Activated T-cell treated with anti-CD3 and anti-CD28 coated beads, Interleukin-2, amount 50 U/mL, for 24 hours (primary cell): Measurements from ENCODE around the gene KPNA3.
"Not testable (repeated sequence)": the region's sequence is repeated elsewhere in the genome, so short reads cannot be mapped to it uniquely, and the experiment has no call there.

Experiments used
- DNase-seq: peaks from one replicate; pipeline ENCODE4 v3.0.0-alpha.2; 2020
- H3K27ac Mint-ChIP-seq: 2 replicates; pipeline ENCODE4 v1.8.0; 2020; ENCODE audit warnings: mild to moderate bottlenecking, mixed read lengths
- H3K27me3 Mint-ChIP-seq: 2 replicates; pipeline ENCODE4 v1.8.0; 2020; ENCODE audit warnings: mixed read lengths
- H3K36me3 Mint-ChIP-seq: 2 replicates; pipeline ENCODE4 v1.8.0; 2020; ENCODE audit warnings: low read depth, mixed read lengths
- H3K4me1 Mint-ChIP-seq: 2 replicates; pipeline ENCODE4 v1.8.0; 2020; ENCODE audit warnings: low read depth, mixed read lengths
- H3K4me3 Mint-ChIP-seq: 2 replicates; pipeline ENCODE4 v1.8.0; 2020; ENCODE audit warnings: mild to moderate bottlenecking, moderate library complexity, mixed read lengths
- H3K9me3 Mint-ChIP-seq: 2 replicates; pipeline ENCODE4 v1.8.0; 2020; ENCODE audit warnings: mixed read lengths

KPNA3 gene

DNA sequence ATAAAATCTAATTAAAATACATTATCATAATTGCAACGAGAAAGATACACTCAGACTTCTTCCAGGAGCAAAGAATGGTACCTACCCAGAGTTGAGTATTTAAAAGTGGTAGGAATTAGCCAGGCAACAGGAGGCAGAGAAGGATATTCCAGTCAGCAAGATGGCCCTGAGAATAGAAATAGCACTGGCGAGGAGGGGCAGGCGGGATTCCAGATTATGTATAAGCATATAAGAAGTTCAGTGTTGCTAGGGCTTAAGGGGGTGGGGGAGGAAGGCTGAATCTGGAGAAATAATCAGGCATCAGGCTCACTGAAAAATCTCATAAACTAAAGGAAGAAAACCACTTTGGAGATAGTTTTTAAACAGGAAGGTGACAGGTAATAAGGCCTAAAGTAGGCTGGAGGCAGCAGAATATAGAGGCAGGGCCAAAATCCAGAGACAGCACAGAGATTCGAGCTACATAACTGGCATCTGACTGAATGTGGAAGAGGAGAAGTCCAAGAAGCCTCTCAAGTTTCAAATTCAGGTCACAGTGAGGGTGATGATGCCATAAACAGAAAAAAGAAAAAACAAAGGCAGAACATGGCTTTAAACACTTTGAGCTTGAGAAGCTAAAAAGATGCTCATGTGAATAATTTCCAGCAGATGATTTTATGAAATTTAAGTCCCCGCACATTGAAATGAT is 7.5 kb downstream of the KPNA3 start:
- no peak for DNase-seq
- H3K27ac Mint-ChIP-seq, result no peak overlapping the region
- no peaks in the 10 kb centered on the region for H3K9me3 Mint-ChIP-seq
- H3K4me3 Mint-ChIP-seq, result no peak overlapping the region
- peaks cover 58% of the 10 kb centered on the region for H3K4me1 Mint-ChIP-seq
- H3K36me3 Mint-ChIP-seq, result peaks cover 41% of the 10 kb centered on the region
- H3K27me3 Mint-ChIP-seq, result no peaks in the 10 kb centered on the region

DNA sequence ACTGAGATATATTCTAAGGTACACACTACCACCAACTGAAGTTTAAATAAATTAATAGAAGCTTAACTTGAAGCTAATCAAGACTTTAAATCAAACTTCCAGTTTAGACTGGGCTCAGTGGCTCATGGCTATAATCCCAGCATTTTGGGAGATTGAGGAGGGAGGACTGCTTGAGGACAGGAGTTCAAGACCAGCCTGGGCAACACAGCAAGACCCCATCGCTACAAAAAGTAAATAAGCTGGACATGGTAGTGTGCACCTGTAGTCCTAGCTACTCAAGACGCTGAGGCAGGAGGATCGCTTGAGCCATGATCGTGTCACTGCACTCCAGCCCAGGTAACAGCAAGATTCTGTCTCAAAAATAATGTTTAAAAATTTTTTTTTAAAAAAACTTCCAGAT is 8.6 kb downstream of the KPNA3 start:
- peaks cover 30% of the 10 kb centered on the region for H3K36me3 Mint-ChIP-seq
- H3K27me3 Mint-ChIP-seq, result no peaks in the 10 kb centered on the region
- peaks cover 58% of the 10 kb centered on the region for H3K4me1 Mint-ChIP-seq
- H3K4me3 Mint-ChIP-seq, result no peak overlapping the region
- no peak for DNase-seq
- H3K9me3 Mint-ChIP-seq, result no peaks in the 10 kb centered on the region
- no peak overlapping the region for H3K27ac Mint-ChIP-seq

DNA sequence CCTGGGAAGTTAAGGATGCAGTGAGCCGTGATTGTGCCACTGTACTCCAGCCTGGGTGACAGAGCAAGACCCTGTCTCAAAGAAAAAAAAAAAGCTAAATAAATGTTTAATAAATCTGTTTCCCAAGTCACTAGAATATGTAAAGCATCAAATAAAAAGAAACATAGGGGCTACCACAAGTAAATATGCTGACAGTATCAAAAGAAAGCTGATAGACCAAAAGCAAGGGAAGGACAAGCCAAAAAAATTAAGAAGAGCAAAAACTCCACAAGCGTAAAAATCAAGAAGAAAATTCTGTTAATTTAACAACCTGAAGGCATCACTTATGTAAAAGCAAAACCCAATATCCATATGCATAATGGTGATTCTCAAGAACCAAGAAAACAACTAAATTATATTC is 9.7 kb downstream of the KPNA3 start:
- H3K4me1 Mint-ChIP-seq, result peaks cover 66% of the 10 kb centered on the region
- no peak for DNase-seq
- H3K27ac Mint-ChIP-seq, result no peak overlapping the region
- H3K27me3 Mint-ChIP-seq, result no peaks in the 10 kb centered on the region
- no peak overlapping the region for H3K4me3 Mint-ChIP-seq
- peaks cover 24% of the 10 kb centered on the region for H3K36me3 Mint-ChIP-seq
- H3K9me3 Mint-ChIP-seq, result no peaks in the 10 kb centered on the region

DNA sequence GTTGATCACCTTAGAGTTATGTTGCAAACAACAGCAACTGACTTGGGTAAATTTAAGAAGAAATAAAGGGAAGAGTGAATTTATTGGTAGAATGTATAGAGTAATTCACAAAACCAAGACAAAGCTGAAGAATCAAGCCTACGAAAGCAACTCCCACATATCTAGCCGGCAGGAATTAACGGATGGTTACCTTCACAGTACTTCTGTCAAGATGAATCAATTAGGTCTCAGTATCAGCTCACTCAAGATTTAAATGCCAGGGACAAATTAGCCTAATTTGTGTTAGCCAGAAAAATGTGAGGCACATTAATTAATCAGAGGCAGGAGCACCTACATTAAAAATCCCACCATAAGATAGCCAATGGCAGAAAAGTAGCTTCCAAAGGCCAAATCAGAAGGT is 10.7 kb downstream of the KPNA3 start:
- no peak overlapping the region for H3K27ac Mint-ChIP-seq
- DNase-seq, result no peak
- no peaks in the 10 kb centered on the region for H3K9me3 Mint-ChIP-seq
- H3K27me3 Mint-ChIP-seq, result no peaks in the 10 kb centered on the region
- peaks cover 19% of the 10 kb centered on the region for H3K36me3 Mint-ChIP-seq
- H3K4me1 Mint-ChIP-seq, result peaks cover 66% of the 10 kb centered on the region
- no peak overlapping the region for H3K4me3 Mint-ChIP-seq

DNA sequence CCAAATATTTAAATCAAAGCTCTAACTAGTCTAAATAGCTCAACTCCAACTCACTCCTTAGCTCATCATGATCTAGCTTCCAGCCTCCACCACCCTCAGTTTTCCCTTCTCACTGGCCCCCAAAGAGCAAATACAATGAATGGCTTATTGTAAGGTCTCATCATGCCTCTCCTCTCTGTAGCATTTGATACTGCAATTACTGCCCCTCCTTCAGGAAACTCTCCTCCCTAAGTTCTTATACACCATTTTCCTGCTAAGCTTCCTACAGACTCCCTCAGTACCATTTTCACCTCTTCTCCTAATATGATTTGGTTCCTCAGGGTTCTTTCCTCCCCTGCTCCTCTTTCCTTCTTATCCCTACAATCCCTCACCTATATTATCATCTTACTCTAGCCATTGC is 12.8 kb downstream of the KPNA3 start:
- Mint-ChIP-seq H3K27me3 (no peaks in the 10 kb centered on the region), H3K27ac (no peak overlapping the region), H3K4me3 (no peak overlapping the region), H3K9me3 (no peaks in the 10 kb centered on the region), H3K4me1 (peaks cover 60% of the 10 kb centered on the region), H3K36me3 (peaks cover 10% of the 10 kb centered on the region)
- DNase-seq, result no peak

DNA sequence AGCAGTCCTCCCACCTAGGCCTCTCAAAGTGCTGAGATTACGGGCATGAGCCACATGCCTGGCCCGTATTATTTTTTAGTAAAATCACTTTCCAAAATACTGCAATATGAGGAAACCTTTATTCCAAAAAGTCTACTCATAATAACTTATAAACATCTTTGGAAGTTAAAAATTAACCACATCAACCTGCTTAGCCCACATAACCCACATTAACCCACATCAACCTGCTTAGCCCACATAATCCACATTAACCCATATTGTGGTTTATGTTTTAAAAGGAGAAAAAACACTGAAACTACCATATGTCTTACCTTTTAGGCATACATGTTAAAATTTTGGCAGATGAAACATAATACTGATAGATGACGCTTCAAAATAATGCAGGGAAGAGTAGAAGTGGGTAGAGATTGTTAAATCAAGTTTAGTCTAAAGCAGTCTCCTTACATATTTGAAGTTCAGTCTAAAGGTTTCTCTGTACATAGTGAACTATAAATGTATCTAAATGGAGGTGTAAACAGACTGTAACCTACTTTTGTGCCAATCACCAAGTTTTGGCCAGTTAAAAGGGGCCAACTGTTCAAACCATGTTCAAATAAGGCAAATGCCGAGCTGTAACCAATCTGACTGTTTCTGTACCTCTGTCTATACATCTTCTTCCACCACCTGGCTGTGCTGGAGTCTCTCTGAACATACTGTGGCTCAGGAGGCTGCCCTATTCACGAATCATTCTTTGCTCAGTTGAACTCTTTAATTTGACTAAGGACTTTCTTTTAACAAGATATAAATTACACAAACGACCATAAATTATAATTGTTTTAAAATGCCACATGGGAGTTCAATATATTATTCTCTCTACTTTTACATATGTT is 14.5 kb downstream of the KPNA3 start:
- Mint-ChIP-seq H3K9me3 (no peaks in the 10 kb centered on the region), H3K36me3 (peaks cover 6% of the 10 kb centered on the region), H3K27ac (no peak overlapping the region), H3K27me3 (no peaks in the 10 kb centered on the region), H3K4me1 (peaks cover 55% of the 10 kb centered on the region), H3K4me3 (no peak overlapping the region)
- no peak for DNase-seq

DNA sequence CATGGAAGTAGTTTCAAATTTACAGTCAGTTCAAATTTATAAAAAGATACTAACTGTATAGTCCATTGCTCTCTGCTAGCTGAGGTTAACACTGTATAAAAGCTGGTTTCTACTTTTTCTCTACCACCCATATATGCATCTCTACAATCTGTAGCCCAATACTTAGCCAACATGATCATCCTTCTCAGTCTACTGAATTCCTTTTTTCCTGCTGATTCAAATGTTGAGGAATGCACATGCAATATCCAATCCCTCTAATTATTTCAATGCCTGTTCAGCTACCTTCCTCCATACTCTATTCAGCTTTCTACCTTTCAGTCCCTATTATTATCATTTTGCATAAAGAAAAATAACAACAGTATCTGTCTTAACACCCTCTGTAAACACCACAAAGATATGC is 15.6 kb downstream of the KPNA3 start:
- H3K4me3 Mint-ChIP-seq, result no peak overlapping the region
- no peaks in the 10 kb centered on the region for H3K9me3 Mint-ChIP-seq
- DNase-seq, result no peak
- peaks cover 55% of the 10 kb centered on the region for H3K4me1 Mint-ChIP-seq
- H3K27ac Mint-ChIP-seq, result no peak overlapping the region
- H3K27me3 Mint-ChIP-seq, result no peaks in the 10 kb centered on the region
- peaks cover 9% of the 10 kb centered on the region for H3K36me3 Mint-ChIP-seq

DNA sequence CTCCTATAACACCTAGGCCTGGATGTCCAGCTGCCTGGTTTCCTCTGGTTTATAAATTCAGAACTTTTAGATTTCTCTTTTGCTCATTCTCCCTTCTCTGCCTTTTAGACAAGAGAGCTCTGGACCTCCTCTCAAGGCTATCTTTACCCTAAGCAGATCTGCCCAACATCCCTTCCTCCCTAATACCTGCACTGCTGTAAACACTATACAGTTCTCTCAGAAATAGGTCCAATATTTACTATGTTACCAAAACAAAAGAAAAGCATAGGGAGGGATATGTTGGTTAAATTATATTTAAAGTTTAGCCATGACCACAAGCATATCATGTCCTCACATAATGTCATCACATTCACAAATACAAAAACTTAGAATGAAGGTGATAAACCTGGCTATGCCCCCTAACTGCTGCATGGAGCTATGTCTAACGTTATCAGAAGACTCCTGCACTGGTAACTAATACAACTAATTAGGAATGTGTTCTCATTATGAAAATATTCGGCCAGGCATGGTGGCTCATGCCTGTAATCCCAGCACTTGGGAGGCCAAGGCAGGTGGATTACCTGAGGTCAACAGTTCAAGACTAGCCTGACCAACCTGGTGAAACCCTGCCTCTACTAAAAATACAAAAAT is 18.0 kb downstream of the KPNA3 start:
- Mint-ChIP-seq H3K36me3 (peaks cover 22% of the 10 kb centered on the region), H3K27me3 (no peaks in the 10 kb centered on the region), H3K9me3 (no peaks in the 10 kb centered on the region), H3K4me3 (no peak overlapping the region), H3K4me1 (peaks cover 52% of the 10 kb centered on the region), H3K27ac (no peak overlapping the region)
- no peak for DNase-seq

DNA sequence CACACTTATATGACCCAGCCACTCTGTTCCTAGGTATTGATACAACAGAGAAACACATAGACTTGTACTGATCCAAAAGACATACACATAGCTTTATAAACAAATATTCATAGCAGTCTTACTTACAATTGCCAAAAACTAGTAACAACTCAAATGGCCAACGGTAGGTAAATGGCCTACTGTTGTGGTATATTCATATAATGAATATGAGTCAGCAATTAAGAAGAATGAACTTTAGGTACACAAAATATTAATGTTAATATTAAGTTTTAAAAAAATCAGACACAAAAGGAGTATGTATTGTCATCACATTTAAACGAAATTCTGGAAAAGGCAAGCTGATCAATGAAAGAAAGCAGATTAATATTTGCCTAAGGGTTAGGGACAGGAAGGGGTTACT is 19.7 kb downstream of the KPNA3 start:
- no peak for DNase-seq

DNA sequence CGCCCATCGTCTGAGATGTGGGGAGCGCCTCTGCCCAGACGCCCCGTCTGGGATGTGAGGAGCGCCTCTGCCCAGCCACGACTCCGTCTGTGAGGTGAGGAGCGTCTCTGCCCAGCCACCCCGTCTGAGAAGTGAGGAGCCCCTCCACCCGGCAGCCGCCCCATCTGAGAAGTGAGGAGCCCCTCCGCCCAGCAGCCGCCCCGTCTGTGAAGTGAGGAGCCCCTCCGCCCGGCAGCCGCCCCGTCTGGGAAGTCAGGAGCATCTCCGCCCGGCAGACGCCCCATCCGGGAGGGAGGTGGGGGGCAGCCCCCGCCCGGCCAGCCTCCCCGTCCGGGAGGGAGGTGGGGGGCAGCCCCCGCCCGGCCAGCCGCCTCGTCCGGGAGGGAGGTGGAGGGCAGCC is 30.7 kb downstream of the KPNA3 start:
- H3K27me3 Mint-ChIP-seq, H3K27ac Mint-ChIP-seq, DNase-seq, H3K4me3 Mint-ChIP-seq, H3K9me3 Mint-ChIP-seq: not testable (repeated sequence)
- Mint-ChIP-seq H3K36me3 (peaks cover 47% of the 10 kb centered on the region), H3K4me1 (peaks cover 45% of the 10 kb centered on the region)

More for the DNA sequence above, 19.7 kb downstream of the KPNA3 start:
- Mint-ChIP-seq H3K4me3 (no peak overlapping the region), H3K36me3 (peaks cover 24% of the 10 kb centered on the region), H3K4me1 (peaks cover 49% of the 10 kb centered on the region), H3K9me3 (no peaks in the 10 kb centered on the region), H3K27ac (no peak overlapping the region), H3K27me3 (no peaks in the 10 kb centered on the region)

DNA sequence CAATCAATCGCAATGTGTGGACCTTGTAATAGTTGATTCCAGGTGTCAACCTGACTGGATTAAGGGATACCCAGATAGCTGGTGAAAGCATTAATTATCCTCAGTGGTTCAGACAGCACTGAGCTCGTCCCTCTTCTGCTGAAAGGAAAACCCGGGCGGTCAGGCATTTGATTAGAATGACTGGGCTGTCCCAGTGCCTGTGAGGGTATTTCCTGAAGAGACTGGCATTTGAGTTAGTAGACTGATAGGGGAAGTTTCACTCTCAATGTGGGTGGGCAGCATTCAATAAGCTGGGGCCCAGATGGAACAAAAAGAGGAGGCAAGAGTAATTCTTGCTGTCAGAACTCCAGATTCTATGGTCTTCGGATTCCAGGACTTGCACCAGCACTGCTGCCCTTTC is 31.9 kb downstream of the KPNA3 start:
- H3K36me3 Mint-ChIP-seq, result peaks cover 49% of the 10 kb centered on the region
- H3K27me3 Mint-ChIP-seq, result no peaks in the 10 kb centered on the region
- H3K27ac Mint-ChIP-seq, result no peak overlapping the region
- no peaks in the 10 kb centered on the region for H3K9me3 Mint-ChIP-seq
- H3K4me1 Mint-ChIP-seq, result peaks cover 52% of the 10 kb centered on the region
- no peak for DNase-seq
- no peak overlapping the region for H3K4me3 Mint-ChIP-seq

DNA sequence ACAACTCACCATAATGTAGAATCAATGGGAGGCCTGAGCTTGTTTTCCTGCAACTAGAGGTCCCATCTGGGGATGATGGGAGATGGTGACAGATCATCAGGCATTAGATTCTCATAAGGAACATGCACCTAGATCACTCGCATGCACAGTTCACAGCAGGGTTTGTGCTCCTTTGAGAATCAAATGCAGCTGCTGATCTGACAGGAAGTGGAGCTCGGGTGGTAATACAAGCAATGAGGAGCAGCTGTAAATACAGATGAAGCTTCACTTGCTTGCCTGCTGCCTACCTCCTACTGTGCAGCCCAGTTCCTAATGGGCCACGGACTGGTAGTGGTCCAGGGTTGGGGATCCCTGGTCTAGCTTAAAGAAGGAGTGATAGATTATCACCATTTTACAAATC is 33.0 kb downstream of the KPNA3 start:
- Mint-ChIP-seq H3K4me3 (no peak overlapping the region), H3K36me3 (peaks cover 47% of the 10 kb centered on the region), H3K9me3 (no peaks in the 10 kb centered on the region), H3K27me3 (no peaks in the 10 kb centered on the region), H3K27ac (no peak overlapping the region), H3K4me1 (peaks cover 55% of the 10 kb centered on the region)
- DNase-seq, result no peak

DNA sequence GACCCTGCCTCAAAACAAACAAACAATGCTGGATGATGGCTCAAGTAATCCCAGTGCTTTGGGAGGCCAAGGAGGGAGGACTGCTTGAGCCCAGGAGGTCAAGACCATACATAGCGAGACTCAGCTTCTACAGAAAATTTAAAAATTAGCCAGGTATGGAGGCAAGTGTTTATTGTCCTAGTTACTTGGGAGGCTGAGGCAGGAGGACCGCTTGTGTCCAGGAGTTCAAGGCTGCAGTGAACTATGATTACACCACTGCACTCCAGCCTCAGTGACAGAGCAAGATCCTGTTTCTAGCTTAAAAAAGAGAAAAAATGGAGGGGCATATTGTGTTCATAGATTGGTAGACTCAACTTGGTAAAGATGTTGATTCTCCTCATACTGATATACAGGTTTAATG is 36.2 kb downstream of the KPNA3 start:
- Mint-ChIP-seq H3K9me3 (no peaks in the 10 kb centered on the region), H3K36me3 (peaks cover 35% of the 10 kb centered on the region), H3K27me3 (no peaks in the 10 kb centered on the region), H3K27ac (no peak overlapping the region), H3K4me3 (no peak overlapping the region), H3K4me1 (peaks cover 74% of the 10 kb centered on the region)
- DNase-seq, result no peak

DNA sequence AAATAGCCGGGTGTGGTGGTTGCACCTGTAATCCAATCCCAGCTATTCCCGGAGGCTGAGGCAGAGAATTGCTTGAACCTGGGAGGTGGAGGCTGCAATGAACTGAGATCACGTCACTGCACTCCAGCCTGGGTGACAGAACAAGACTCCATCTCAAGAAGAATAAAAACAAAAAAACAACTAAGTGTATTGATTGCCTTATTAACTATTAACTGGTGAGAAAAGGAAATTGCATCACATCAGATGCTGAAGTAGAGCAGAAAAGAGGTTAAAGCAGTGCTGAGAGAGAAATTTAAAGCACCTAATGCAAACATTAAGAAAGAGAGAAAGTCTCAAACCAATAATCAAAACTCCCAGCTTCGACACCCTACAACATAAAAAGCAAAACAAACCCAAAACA is 38.3 kb downstream of the KPNA3 start:
- no peak for DNase-seq
- Mint-ChIP-seq H3K4me3 (no peak overlapping the region), H3K27me3 (no peaks in the 10 kb centered on the region), H3K4me1 (peaks cover 67% of the 10 kb centered on the region), H3K9me3 (no peaks in the 10 kb centered on the region), H3K27ac (no peak overlapping the region), H3K36me3 (peaks cover 21% of the 10 kb centered on the region)

DNA sequence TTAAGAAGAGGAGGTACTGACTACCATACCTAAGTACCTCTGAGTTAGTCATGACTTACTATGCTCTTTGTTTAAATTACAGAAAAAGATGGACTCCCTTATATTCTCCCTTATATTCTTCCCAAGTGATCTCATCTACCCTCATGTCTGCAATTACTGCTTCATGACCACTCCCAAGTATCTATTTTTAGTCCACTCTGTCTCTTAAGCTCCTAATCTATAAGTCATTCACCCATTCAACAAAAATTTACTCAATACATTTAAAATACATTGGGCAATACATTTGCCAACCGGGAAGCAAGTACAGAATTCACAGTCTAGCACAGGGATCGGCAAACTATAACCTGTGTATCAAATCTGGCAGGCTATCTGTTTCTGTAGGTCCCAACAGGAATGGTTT is 42.6 kb downstream of the KPNA3 start:
- H3K27me3 Mint-ChIP-seq, result no peaks in the 10 kb centered on the region

More for the DNA sequence above, 42.6 kb downstream of the KPNA3 start:
- DNase-seq, result no peak
- Mint-ChIP-seq H3K4me1 (peaks cover 40% of the 10 kb centered on the region), H3K36me3 (peaks cover 24% of the 10 kb centered on the region), H3K27ac (no peak overlapping the region), H3K4me3 (no peak overlapping the region), H3K9me3 (no peaks in the 10 kb centered on the region)
